Forelimb muscle (tissue), 1 donor: ENCODE results near the gene HOXD4. TPM values are rescaled to one million over a fixed set of nuclear protein-coding genes. Genes with fewer than 3 reads are reported as not detected.

Source experiments
- DNase-seq: peaks from one replicate; pipeline ENCODE4 v3.0.0-alpha.2; 2013; ENCODE audit warnings: low read depth
- polyA plus RNA-seq: library from polyadenylated mRNA; unstranded; fragments of 120-200 nt; gene quantifications from one replicate; pipeline ENCODE4 v1.2.1, GENCODE V29; 2013; ENCODE audit not compliant: insufficient read length

Gene HOXD4
- polyA plus RNA-seq, 1 donor: 8.9 TPM

- DNase-seq: no peak
Observed at GRCh38 chr2:176187899-176188773, 36.8 kb downstream of the HOXD4 start, which contains the start of gene HOXD1. TSS of gene HOXD1 (plus strand) at chr2:176188668. CDS start at chr2:176188802, 134 bp downstream.

GRCh38 chr2:176188774-176189680 lies 37.7 kb downstream of the HOXD4 start:
- no peak for DNase-seq

- DNase-seq: no peak
Observed at GRCh38 chr2:176189681-176190641, 38.6 kb downstream of the HOXD4 start.

DNA sequence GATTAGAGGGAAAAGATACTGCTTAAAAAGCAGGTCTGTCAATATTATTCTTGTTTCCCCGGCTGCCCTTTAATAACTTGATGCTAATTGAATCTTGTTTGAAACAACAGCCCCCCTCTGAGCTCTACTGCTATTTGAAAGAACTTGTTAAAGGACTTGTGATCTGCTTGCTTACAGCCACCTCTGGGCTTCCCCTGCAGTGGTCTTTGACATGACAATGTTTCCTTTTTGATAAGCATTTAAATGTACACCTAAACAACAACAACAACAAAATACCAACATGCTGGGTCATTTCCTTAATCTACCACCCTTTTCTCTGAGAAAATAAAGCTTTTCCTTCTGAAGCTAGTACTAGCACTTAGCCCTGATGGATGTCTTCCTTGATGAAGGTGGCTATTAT lies 41.0 kb downstream of the HOXD4 start:
- DNase-seq: no peak

DNA sequence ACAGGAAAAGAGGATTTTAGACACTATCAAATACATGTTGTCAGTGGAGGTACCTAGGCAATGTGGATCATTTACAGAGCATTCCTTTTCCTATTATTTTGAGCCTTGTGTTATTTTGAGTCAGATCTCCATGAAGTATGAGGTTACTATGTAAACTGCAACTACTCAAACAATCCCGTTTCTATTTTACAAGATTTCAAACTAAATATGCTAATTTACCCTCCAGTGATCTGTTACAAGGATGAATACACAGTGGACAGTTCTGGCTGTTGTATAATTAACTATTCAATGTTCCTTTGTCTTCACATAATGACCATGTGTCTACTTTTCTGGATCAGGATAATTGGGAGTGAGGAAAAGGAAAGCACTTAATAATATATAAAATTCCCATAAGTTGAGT lies 41.7 kb downstream of the HOXD4 start:
- no peak for DNase-seq

GRCh38 chr2:176199902-176200301 lies 48.6 kb downstream of the HOXD4 start:
- no peak for DNase-seq

DNA sequence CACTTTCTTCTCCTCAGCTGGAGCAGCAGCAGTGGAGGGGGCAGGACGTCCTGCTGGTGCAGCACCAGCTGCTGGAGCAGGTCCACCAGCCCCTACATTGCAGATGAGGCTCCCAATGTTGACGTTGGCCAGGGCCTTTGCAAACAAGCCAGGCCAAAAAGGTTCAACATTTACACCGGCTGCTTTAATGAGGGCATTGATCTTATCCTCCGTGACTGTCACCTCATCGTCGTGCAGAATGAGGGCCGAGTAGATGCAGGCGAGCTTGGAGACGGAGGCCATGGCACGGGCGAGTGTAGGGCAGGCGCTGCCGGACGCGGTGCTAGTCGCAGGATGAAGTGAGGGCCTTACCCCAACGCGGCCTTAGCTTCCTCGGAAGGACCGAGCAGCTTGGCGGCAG lies 49.6 kb downstream of the HOXD4 start:
- DNase-seq: no peak

DNA sequence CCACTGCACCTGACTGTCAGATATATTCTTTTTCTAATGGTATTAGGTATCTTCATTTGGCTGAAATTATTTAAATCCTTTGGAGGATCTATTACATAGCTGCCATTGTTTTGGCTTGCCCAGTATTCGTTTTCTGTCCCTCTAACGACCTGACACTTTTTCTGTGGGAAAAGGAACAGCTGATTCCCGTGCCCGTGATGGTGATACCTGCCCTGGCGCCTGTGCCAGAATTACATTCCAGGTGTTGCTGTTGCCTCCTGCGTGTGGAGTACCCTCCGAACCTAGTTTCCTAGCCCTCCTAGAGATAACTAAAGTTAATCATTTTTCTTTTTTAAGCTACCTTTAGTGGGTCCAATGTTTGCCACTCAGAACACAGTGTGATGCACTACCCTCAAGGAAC lies 51.1 kb downstream of the HOXD4 start:
- DNase-seq: no peak

Other genes with a start within 250 kb of the HOXD4 start
- 39.3 TPM for gene LNPK, start 149.3 kb upstream of the HOXD4 start, polyA plus RNA-seq
- not detected for gene EVX2, start 67.6 kb upstream of the HOXD4 start, polyA plus RNA-seq
- not detected for gene HOXD13, start 58.8 kb upstream of the HOXD4 start, polyA plus RNA-seq
- gene HOXD12, start 51.8 kb upstream of the HOXD4 start, polyA plus RNA-seq: not detected
- not detected for gene HOXD11, start 44.3 kb upstream of the HOXD4 start, polyA plus RNA-seq
- gene HOXD10, start 34.8 kb upstream of the HOXD4 start, polyA plus RNA-seq: 0.24 TPM
- gene HOXD9, start 28.8 kb upstream of the HOXD4 start, polyA plus RNA-seq: 7.6 TPM
- gene HOXD8, start 21.8 kb upstream of the HOXD4 start, polyA plus RNA-seq: 40.0 TPM
- gene HOXD3, start 5.8 kb downstream of the HOXD4 start, polyA plus RNA-seq: 3.3 TPM
- gene HOXD1, start 37.1 kb downstream of the HOXD4 start, polyA plus RNA-seq: 2.6 TPM
- 59.0 TPM for gene MTX2, start 117.9 kb downstream of the HOXD4 start, polyA plus RNA-seq